HG03342 (cell line): ENCODE data around the gene CYP19A1.

Source experiments
- ATAC-seq: cut with Tn5 transposase; IDR thresholded peaks from one replicate; pipeline ENCODE4 v1.9.1; 2021; ENCODE audit warnings: mild to moderate bottlenecking, moderate library complexity; ENCODE audit not compliant: unreplicated experiment

The CYP19A1 gene

DNA sequence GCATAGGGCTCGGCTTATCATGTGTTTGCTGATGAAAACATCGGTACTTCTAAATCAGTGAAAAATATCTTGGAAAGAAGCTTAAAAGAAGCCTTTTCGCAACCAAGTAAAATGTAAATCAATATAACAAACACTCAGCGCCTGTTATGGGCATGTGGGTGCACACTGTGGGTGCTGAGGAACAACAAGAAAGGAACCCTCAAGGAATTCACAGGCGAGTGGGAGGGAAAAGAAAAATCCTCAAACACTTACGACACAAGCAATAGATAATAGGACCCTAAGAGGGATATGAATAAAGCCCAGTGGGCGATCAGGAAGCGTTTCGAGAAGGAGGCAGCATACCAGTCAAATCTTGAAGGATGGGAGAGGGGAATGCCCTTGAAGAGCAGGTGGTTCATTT lies 25.0 kb upstream of the CYP19A1 start:
- no peak for ATAC-seq

DNA sequence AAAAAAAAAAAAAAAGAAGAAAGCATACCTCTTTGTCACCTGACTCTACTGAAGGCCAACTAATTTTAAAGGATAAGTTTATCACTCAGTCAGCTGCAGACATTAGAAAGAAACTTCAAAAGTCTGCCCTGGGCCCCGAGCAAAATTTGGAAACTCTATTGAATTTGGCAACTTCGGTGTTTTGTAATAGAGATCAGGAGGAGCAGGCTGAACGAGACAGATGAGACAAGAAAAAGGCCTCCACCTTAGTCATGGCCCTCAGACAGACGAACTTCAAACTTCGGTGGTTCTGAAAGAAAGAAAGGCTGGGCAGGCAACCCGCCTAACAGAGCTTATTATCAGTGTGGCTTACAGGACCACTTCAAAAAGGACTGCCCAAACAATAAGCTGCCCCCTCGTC lies 21.6 kb upstream of the CYP19A1 start:
- ATAC-seq, result no peak

DNA sequence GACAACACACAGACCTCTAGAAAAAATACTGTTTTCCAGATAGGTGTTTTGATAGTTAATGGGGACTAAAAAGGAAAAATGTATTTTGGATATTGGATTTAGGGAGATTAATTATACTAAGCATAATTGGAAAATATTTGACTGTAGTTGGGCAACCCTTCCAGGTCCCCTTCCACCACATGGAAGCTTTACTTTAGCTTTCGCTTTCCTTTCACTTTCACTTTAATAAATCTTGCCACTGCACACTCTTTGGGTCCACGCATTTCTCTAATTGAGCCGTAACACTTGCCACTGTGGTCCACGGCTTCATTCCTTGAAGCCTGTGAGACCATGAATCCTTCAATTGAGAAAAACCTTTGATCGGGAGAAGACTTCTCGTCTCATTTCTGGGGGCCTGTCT lies 18.6 kb upstream of the CYP19A1 start:
- ATAC-seq, result no peak

GRCh38 chr15:51356147-51356546 lies 17.8 kb upstream of the CYP19A1 start:
- no peak for ATAC-seq

- ATAC-seq, result no peak
Observed at GRCh38 chr15:51355096-51355495, 16.7 kb upstream of the CYP19A1 start.

- ATAC-seq, result no peak
Observed at GRCh38 chr15:51353976-51354375, 15.6 kb upstream of the CYP19A1 start.

DNA sequence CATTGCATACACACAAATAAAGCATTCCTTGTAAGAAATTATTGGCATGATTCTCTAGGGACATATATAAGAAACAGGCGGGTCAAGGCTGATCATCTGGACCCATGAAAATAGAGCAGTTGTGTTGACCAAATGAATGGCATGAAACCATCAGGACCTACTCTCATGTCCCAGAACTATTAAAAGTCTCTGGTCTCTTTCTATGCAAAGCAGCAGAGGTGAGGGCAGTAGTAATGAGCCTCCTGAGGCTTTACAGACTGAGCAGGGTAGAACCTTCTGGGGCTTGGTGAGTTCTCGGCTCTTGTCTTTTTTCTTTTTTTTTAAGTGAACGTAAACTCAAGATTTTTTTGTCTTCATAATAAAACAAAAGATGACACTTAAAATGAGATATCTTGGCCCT lies 12.3 kb upstream of the CYP19A1 start:
- ATAC-seq, result no peak

DNA sequence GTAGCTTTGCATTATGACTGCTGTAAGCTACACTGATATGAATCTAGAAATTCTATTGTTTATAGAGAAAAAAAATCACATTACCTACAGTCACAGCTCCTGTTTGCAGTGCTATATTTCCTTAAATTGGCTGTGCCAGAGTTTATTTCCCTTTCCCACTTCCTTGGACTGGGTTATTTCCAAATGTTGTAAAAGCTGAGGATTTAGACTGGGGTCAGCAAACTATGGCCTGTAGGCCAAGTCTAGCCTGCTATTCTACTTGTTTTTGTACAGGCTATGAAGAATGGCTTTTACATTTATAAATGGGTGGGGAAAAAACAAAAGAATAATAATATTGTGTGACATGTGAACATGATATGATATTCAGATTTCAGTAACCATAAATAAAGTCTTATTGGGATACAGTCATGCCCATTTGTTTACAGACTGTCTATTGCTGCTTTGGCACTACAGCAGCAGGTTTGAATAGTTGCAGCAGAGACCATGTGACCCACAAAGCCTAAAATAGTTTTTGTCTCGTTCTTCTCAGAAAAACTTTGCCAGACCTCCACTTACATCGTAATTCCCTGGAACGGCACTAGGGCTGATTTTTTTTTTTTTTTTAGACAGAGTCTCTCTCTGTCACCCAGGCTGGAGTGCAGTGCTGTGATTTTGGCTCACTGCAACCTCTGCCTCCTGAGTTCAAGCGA lies 10.9 kb upstream of the CYP19A1 start:
- ATAC-seq, result no peak

DNA sequence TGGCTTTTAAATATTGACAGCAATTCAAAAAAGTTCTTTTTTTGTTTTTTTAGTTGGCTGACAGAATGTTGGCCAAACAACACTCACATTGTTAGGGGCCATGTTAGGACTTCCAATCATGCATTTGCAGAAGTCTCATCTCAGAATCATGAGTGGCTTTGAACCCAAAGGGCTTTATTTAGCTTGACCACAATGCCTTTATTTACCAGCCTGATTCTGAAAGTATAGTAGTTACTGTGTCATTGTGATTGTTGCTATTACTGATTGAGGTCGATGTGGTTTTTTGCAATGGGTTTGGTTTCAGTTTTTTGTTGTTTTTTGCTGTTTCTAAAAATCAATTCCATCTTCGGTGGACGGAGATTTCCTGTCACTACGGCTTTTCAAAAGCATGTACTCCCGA lies 10.3 kb upstream of the CYP19A1 start:
- ATAC-seq, result peak; percentile 98

GRCh38 chr15:51346136-51346535 lies 7.7 kb upstream of the CYP19A1 start:
- no peak for ATAC-seq

DNA sequence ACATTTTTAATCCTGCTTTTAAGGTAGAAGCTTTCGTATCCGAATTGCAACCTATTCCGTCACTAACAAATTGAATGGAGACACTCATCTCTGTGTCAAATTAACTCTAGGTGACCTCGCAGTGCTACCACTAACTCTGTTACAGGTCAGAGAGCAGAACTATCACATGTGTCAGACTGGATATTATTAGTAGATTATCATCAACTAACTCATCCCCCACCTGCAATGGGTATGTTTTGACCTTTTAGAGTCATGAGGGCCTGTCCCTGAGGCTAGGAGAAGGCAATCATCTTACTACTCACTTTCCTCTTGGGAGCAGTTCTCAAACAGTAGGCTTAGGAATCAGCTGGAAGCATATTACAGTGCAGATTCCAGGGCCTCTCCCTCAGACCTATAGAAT lies 5.1 kb upstream of the CYP19A1 start:
- ATAC-seq, result no peak

DNA sequence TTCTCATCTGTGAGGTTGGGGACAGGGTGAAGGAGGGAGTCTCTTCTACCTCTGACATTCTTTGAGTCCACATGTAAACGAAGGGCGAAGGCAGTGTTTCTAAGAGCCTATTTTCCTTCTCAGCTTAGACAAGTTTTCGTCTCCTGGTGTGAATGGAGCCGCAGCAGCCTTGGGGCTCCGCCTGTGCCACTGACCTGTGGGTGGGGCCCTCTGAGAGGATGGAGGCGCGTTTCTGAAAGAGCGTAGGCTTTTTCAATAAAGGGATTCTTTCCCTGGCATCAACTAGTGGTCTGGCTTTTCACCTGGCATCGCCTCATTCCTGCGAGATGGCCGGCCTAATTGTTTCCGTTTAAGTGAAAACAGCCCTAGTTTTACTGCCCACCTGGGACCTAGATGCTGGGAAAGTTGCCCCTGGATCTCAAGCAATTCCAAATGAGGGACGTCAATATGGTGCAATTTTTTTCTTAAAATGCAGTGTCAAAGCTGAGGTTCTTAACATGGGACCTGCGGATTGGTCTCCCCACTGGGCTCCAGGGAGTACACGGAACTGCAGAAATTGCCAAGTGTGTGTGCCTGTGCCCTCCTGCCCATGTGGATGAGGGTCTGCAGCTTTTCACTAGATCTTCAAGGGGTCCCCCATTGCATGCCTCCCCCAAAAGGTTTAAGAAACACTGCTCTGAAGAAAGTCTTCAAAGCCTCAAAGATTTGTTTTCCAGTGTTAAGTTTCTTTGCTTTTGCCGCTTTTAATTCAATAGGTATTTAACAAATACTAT lies 4.0 kb upstream of the CYP19A1 start:
- ATAC-seq, result no peak

GRCh38 chr15:51341366-51342226 lies 3.2 kb upstream of the CYP19A1 start, which contains the start of gene GLDN:
Gene GLDN (plus strand): TSS chr15:51341655. CDS start chr15:51341685, 30 bp downstream.
- ATAC-seq, result no peak

GRCh38 chr15:51335538-51336410 lies 2.6 kb downstream of the CYP19A1 start:
- ATAC-seq, result peak; percentile 79

- ATAC-seq, result no peak
Observed at GRCh38 chr15:51335087-51335486, 3.3 kb downstream of the CYP19A1 start.

- no peak for ATAC-seq
Observed at GRCh38 chr15:51334011-51334451, 4.4 kb downstream of the CYP19A1 start.

DNA sequence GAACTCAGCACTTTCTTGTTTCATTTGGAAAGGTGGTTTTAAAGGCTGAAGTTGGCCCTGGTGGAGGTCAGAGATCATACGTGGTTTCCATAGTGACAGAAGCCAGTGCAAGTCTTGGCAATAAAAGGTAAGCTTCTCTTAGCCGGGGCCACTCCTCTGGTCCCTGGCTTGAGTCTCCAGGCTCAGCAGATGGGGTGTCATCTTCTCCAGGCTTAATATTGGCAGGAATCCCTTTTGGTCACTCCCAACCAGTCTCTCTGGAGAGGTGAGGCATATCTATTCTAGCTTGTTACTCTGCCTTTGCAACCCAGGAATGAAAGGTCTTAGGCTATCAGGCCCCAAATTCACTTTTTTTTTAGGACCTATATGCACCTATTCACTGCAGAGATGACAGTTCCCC lies 4.8 kb downstream of the CYP19A1 start:
- no peak for ATAC-seq

- no peak for ATAC-seq
Observed at GRCh38 chr15:51332206-51333147, 5.9 kb downstream of the CYP19A1 start.

- ATAC-seq, result no peak
Observed at GRCh38 chr15:51331141-51331540, 7.3 kb downstream of the CYP19A1 start.
